Measurements from ENCODE around the gene NACAD. TPM values are rescaled to one million over a fixed set of nuclear protein-coding genes. Genes with fewer than 3 reads are reported as not detected.
A peak's percentile ranks its signal among the peaks of the same experiment; 100 is the strongest.

The NACAD gene
- total RNA-seq, 1 experiment from 2014 or later, result 1.0 TPM

GRCh38 chr7:45092931-45093235 is 4.1 kb upstream of the NACAD start:
- Histone ChIP-seq H3K4me1 (no peaks in the 10 kb centered on the region), H3K9me3 (no peaks in the 10 kb centered on the region), H3K27me3 (replicated peaks; ENCODE audit: control insufficient read depth, insufficient read depth, low read length) (no peaks in the 10 kb centered on the region), H3K4me3 (ENCODE audit: low read depth, low read length) (no peak overlapping the region), H3K36me3 (ENCODE audit: control insufficient read depth, insufficient read depth, low read length) (no peaks in the 10 kb centered on the region)
- intact Hi-C loops (cut with micrococcal nuclease; ENCODE audit: unreplicated experiment), result no loop called here
- peaks cover 6% of the 10 kb centered on the region for H3K36me3 Mint-ChIP-seq (ENCODE audit: insufficient read depth, unreplicated experiment)
- H3K9me3 Mint-ChIP-seq (ENCODE audit: unreplicated experiment), result peaks cover 9% of the 10 kb centered on the region
- POLR2A ChIA-PET, result no interaction called here
- H3K4me1 Mint-ChIP-seq (ENCODE audit: low read depth, unreplicated experiment), result peaks cover 8% of the 10 kb centered on the region
- DNase-seq, result no peak
- CTCF ChIA-PET, result interaction anchor here (0.7 kb wide), 1 partner anchor 120 kb away, joined by 3 read pairs; no protein-coding TSS in a partner anchor
- H3K4me3 Mint-ChIP-seq (ENCODE audit: unreplicated experiment), result no peak overlapping the region
- no peak overlapping the region for H3K27ac Mint-ChIP-seq (ENCODE audit: unreplicated experiment)
- no peaks in the 10 kb centered on the region for H3K27me3 Mint-ChIP-seq (ENCODE audit: insufficient read depth, unreplicated experiment)
- no peak for TF ChIP-seq CTCF (IDR thresholded peaks at IDR 0.05; ENCODE audit: insufficient read depth in 1 of 2, low read depth in 1 of 2, low read length in 1 of 2, severe bottlenecking in 1 of 2, unreplicated experiment in 1 of 2)
- no TSS peak for BruUV-seq (replicated peaks)

DNA sequence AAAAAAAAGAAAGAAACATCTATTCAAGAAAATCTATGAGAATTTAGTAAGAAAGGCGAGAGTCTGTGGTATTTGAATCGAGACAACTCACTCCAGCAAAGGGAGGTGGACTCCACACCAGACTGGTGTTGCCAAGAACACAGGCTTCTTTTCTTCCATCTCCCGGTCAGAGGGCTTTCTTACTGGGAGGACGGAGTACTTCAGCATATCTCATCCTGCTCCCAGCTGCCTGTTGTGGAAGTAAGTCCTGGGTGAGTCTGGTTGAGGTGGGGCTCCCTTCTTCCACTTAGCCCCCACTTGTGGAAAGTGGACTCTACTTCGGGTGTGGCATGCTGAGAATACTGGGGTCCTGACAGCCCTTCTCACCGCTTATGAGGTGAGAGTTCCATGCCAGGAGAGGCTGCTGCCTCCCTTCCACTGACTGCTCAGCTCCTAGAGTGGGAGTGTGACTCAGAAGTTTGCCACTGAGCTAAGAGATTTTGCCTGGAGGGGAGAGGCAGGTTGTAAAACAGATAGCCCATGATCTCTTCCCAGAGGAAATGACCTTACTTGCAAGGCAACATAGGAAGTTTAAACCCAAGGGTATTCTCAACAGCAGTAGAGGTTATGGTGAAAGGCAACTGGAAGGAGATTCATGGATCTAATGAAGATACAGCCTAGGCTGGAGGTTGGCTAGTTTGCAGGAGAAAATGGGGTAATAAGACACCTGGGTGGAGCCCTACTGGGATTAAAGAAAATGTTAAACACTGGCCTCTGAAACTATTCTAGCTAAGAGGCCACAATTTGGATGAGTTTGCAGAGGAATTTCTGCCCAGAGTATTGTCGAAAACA is 3.5 kb upstream of the NACAD start:
- no peak overlapping the region for H3K4me3 Mint-ChIP-seq (ENCODE audit: unreplicated experiment)
- POLR2A ChIA-PET, result interaction anchor here (0.6 kb wide), 1 partner anchor 93 kb away, joined by 7 read pairs; no protein-coding TSS in a partner anchor
- no peaks in the 10 kb centered on the region for H3K27me3 ChIP-seq (replicated peaks; ENCODE audit: control insufficient read depth, insufficient read depth, low read length)
- H3K4me1 Mint-ChIP-seq (ENCODE audit: low read depth, unreplicated experiment), result peaks cover 8% of the 10 kb centered on the region
- no peaks in the 10 kb centered on the region for H3K4me1 ChIP-seq
- no TSS peak for BruUV-seq (replicated peaks)
- no peaks in the 10 kb centered on the region for H3K27me3 Mint-ChIP-seq (ENCODE audit: insufficient read depth, unreplicated experiment)
- DNase-seq, result no peak
- no peak overlapping the region for H3K4me3 ChIP-seq (ENCODE audit: low read depth, low read length)
- H3K36me3 ChIP-seq (ENCODE audit: control insufficient read depth, insufficient read depth, low read length), result no peaks in the 10 kb centered on the region
- peaks cover 6% of the 10 kb centered on the region for H3K36me3 Mint-ChIP-seq (ENCODE audit: insufficient read depth, unreplicated experiment)
- CTCF ChIA-PET, result interaction anchor here (0.7 kb wide), 1 partner anchor 120 kb away, joined by 3 read pairs; no protein-coding TSS in a partner anchor
- TF ChIP-seq CTCF (IDR thresholded peaks at IDR 0.05; ENCODE audit: insufficient read depth in 1 of 2, low read depth in 1 of 2, low read length in 1 of 2, severe bottlenecking in 1 of 2, unreplicated experiment in 1 of 2), result no peak
- H3K9me3 Mint-ChIP-seq (ENCODE audit: unreplicated experiment), result peaks cover 9% of the 10 kb centered on the region
- intact Hi-C loops (cut with micrococcal nuclease; ENCODE audit: unreplicated experiment), result no loop called here
- H3K27ac Mint-ChIP-seq (ENCODE audit: unreplicated experiment), result no peak overlapping the region
- no peaks in the 10 kb centered on the region for H3K9me3 ChIP-seq

GRCh38 chr7:45089341-45089891 is 647 bp upstream of the NACAD start:
- TF ChIP-seq CTCF (IDR thresholded peaks at IDR 0.05; ENCODE audit: insufficient read depth in 1 of 2, low read depth in 1 of 2, low read length in 1 of 2, severe bottlenecking in 1 of 2, unreplicated experiment in 1 of 2), result no peak
- intact Hi-C loops (cut with micrococcal nuclease; ENCODE audit: unreplicated experiment), result no loop called here
- peaks cover 8% of the 10 kb centered on the region for H3K4me1 Mint-ChIP-seq (ENCODE audit: low read depth, unreplicated experiment)
- BruUV-seq (replicated peaks), result no TSS peak
- no peaks in the 10 kb centered on the region for H3K27me3 Mint-ChIP-seq (ENCODE audit: insufficient read depth, unreplicated experiment)
- CTCF ChIA-PET, result no interaction called here
- peaks cover 6% of the 10 kb centered on the region for H3K36me3 Mint-ChIP-seq (ENCODE audit: insufficient read depth, unreplicated experiment)
- peak overlapping the region; percentile 63 for H3K4me3 Mint-ChIP-seq (ENCODE audit: unreplicated experiment)
- Histone ChIP-seq H3K4me3 (ENCODE audit: low read depth, low read length) (peak overlapping the region; percentile 55), H3K27me3 (replicated peaks; ENCODE audit: control insufficient read depth, insufficient read depth, low read length) (no peaks in the 10 kb centered on the region), H3K36me3 (ENCODE audit: control insufficient read depth, insufficient read depth, low read length) (no peaks in the 10 kb centered on the region), H3K9me3 (no peaks in the 10 kb centered on the region), H3K4me1 (no peaks in the 10 kb centered on the region)
- peak; percentile 79 to 84 for DNase-seq
- H3K27ac Mint-ChIP-seq (ENCODE audit: unreplicated experiment), result no peak overlapping the region
- peaks cover 9% of the 10 kb centered on the region for H3K9me3 Mint-ChIP-seq (ENCODE audit: unreplicated experiment)
- POLR2A ChIA-PET, result no interaction called here
